Neural progenitor cell (in vitro differentiated cells): ENCODE data around the gene KANK3. TPM values are rescaled to one million over a fixed set of nuclear protein-coding genes. Genes with fewer than 3 reads are reported as not detected.

Source experiments
- DNase-seq: peaks from one replicate; pipeline ENCODE4 v3.0.0-alpha.2; 2016; ENCODE audit warnings: low spot score
- H2AFZ ChIP-seq: fragments of 200-600 bp; sonication (generic); replicated peaks from 2 replicates; pipeline ENCODE4 v1.6.1; 2016; ENCODE audit warnings: antibody characterized with exemption
- H3F3A ChIP-seq: fragments of 200-600 bp; sonication (generic); 2 replicates; pipeline ENCODE4 v1.6.1; 2016; ENCODE audit warnings: antibody characterized with exemption, low read depth
- H3K27ac ChIP-seq: fragments of 200-600 bp; sonication (generic); 2 replicates; pipeline ENCODE4 v1.5.1; 2016; ENCODE audit warnings: mild to moderate bottlenecking
- H3K27me3 ChIP-seq: fragments of 200-600 bp; sonication (generic); 2 replicates; pipeline ENCODE4 v1.6.1; 2016; ENCODE audit warnings: mild to moderate bottlenecking, moderate library complexity
- H3K36me3 ChIP-seq: fragments of 200-600 bp; sonication (generic); 2 replicates; pipeline ENCODE4 v1.5.1; 2016
- H3K4me1 ChIP-seq: fragments of 200-600 bp; sonication (generic); 2 replicates; pipeline ENCODE4 v1.6.1; 2016; ENCODE audit warnings: mixed run types
- H3K4me2 ChIP-seq: fragments of 200-600 bp; sonication (generic); 2 replicates; pipeline ENCODE4 v1.6.1; 2016
- H3K4me3 ChIP-seq: fragments of 200-600 bp; sonication (generic); 2 replicates; pipeline ENCODE4 v1.5.1; 2016
- H3K79me2 ChIP-seq: fragments of 200-600 bp; sonication (generic); 2 replicates; pipeline ENCODE4 v1.6.1; 2016; ENCODE audit warnings: low read depth
- H3K9ac ChIP-seq: fragments of 200-600 bp; sonication (generic); 2 replicates; pipeline ENCODE4 v1.6.1; 2016
- H3K9me3 ChIP-seq: fragments of 200-600 bp; sonication (generic); 2 replicates; pipeline ENCODE4 v1.5.1; 2016; ENCODE audit warnings: low read depth
- H4K20me1 ChIP-seq: fragments of 200-600 bp; sonication (generic); 2 replicates; pipeline ENCODE4 v1.6.1; 2016; ENCODE audit warnings: low read depth
- H3K27ac Mint-ChIP-seq: 3 replicates; pipeline ENCODE4 v1.8.0; 2021; ENCODE audit warnings: mixed read lengths
- H3K27me3 Mint-ChIP-seq: 2 replicates; pipeline ENCODE4 v1.8.0; 2022; ENCODE audit warnings: low read depth, mild to moderate bottlenecking, inconsistent platforms, moderate library complexity, mixed read lengths; ENCODE audit not compliant: insufficient read depth
- H3K36me3 Mint-ChIP-seq: 3 replicates; pipeline ENCODE4 v1.8.0; 2021; ENCODE audit warnings: mixed read lengths
- H3K4me1 Mint-ChIP-seq: 3 replicates; pipeline ENCODE4 v1.8.0; 2021; ENCODE audit warnings: mixed read lengths
- H3K4me3 Mint-ChIP-seq: 3 replicates; pipeline ENCODE4 v1.8.0; 2021; ENCODE audit warnings: mild to moderate bottlenecking, moderate library complexity, mixed read lengths
- H3K9me3 Mint-ChIP-seq: 3 replicates; pipeline ENCODE4 v1.8.0; 2020; ENCODE audit warnings: mixed read lengths
- CTCF ChIP-seq: fragments of 200-600 bp; sonication (generic); IDR thresholded peaks from 2 replicates; pipeline ENCODE4 v1.5.1; 2017; ENCODE audit warnings: antibody characterized with exemption, mild to moderate bottlenecking
- EZH2 ChIP-seq: fragments of 200-600 bp; sonication (generic); IDR thresholded peaks from 2 replicates; pipeline ENCODE4 v1.6.1; 2017; ENCODE audit warnings: antibody characterized with exemption, mild to moderate bottlenecking, moderate library complexity
- EZH2phosphoT487 ChIP-seq: fragments of 200-600 bp; sonication (generic); IDR thresholded peaks from 2 replicates; pipeline ENCODE4 v1.6.1; 2017; ENCODE audit warnings: antibody characterized with exemption
- total RNA-seq: library from RNA; depleted of rRNA; stranded (reverse); fragments of >200 nt; gene quantifications from 2 replicates; pipeline ENCODE4 v1.2.3, GENCODE V29; 2015; ENCODE audit warnings: low replicate concordance

The KANK3 gene
- total RNA-seq, 1 donor from 2014 or later = not detected

DNA sequence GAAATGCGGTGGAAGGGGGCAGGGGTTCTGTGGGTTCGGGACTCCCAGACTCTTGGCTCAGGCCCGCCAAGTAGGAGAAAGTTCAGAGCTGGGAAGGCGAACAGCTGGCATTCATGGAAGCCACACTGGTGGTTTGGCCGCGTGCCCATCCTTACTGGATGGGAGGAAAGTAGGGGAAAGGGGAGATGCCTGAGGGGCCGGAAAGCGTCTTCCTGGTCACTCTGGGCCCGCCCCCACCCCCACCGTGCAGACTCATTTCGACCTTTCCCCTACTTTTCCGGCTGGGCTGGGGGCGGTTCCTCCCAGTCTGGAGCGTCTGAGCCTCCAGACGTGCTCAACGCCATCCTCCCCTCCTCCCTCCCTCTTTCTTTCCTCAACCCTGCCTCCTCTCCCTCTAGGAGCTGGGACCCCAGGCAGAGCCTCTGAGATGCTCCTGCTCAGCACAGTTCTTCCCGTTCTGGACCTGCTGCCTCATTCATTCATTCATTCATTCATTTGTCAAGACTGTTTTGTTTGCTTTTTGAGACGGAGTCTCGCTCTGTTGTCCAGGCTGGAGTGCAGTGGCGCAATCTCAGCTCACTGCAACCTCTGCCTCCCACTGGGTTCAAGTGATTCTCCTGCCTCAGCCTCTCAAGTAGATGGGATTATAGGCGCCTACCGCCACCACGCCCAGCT lies 24.4 kb upstream of the KANK3 start:
- Mint-ChIP-seq H3K27me3 (peaks cover 34% of the 10 kb centered on the region), H3K9me3 (no peaks in the 10 kb centered on the region), H3K27ac (no peak overlapping the region), H3K4me1 (peaks cover 26% of the 10 kb centered on the region), H3K4me3 (peak overlapping the region; percentile 49), H3K36me3 (no peaks in the 10 kb centered on the region)
- Histone ChIP-seq H2AFZ (peak overlapping the region; percentile 15), H3K79me2 (no peaks in the 10 kb centered on the region), H3K9ac (no peak overlapping the region), H4K20me1 (no peaks in the 10 kb centered on the region), H3K4me3 (peak overlapping the region; percentile 10), H3K9me3 (no peaks in the 10 kb centered on the region), H3K36me3 (no peaks in the 10 kb centered on the region), H3K27ac (no peak overlapping the region), H3K27me3 (peaks cover 49% of the 10 kb centered on the region), H3K4me2 (peak overlapping the region; percentile 51), H3F3A (peaks cover 20% of the 10 kb centered on the region), H3K4me1 (peaks cover 10% of the 10 kb centered on the region)
- peak; percentile 68 for DNase-seq
- TF ChIP-seq EZH2phosphoT487 (no peak), EZH2 (no peak), CTCF (no peak)

- Mint-ChIP-seq H3K4me1 (peaks cover 26% of the 10 kb centered on the region), H3K9me3 (no peaks in the 10 kb centered on the region), H3K27me3 (peaks cover 37% of the 10 kb centered on the region), H3K4me3 (no peak overlapping the region), H3K36me3 (no peaks in the 10 kb centered on the region), H3K27ac (no peak overlapping the region)
- Histone ChIP-seq H3K9ac (no peak overlapping the region), H3K36me3 (no peaks in the 10 kb centered on the region), H3F3A (peaks cover 20% of the 10 kb centered on the region), H3K4me1 (peaks cover 10% of the 10 kb centered on the region), H4K20me1 (no peaks in the 10 kb centered on the region), H3K27me3 (peaks cover 55% of the 10 kb centered on the region), H3K4me3 (peak overlapping the region; percentile 10), H2AFZ (peak overlapping the region; percentile 15), H3K27ac (no peak overlapping the region), H3K4me2 (peak overlapping the region; percentile 51), H3K79me2 (no peaks in the 10 kb centered on the region), H3K9me3 (no peaks in the 10 kb centered on the region)
- TF ChIP-seq CTCF = no peak
- no peak for TF ChIP-seq EZH2phosphoT487
- no peak for TF ChIP-seq EZH2
- no peak for DNase-seq
Measured at GRCh38 chr19:8366961-8367326, 23.9 kb upstream of the KANK3 start.

GRCh38 chr19:8366121-8366581 lies 23.1 kb upstream of the KANK3 start:
- Mint-ChIP-seq H3K27me3 (peaks cover 37% of the 10 kb centered on the region), H3K9me3 (no peaks in the 10 kb centered on the region), H3K4me3 (no peak overlapping the region), H3K4me1 (peaks cover 26% of the 10 kb centered on the region), H3K27ac (no peak overlapping the region), H3K36me3 (no peaks in the 10 kb centered on the region)
- Histone ChIP-seq H3K4me3 (no peak overlapping the region), H3K9ac (no peak overlapping the region), H3K4me2 (no peak overlapping the region), H3K27ac (no peak overlapping the region), H3F3A (peaks cover 20% of the 10 kb centered on the region), H3K9me3 (no peaks in the 10 kb centered on the region), H3K4me1 (peaks cover 10% of the 10 kb centered on the region), H2AFZ (no peak overlapping the region), H4K20me1 (no peaks in the 10 kb centered on the region), H3K36me3 (no peaks in the 10 kb centered on the region), H3K27me3 (peaks cover 56% of the 10 kb centered on the region), H3K79me2 (no peaks in the 10 kb centered on the region)
- no peak for DNase-seq
- TF ChIP-seq EZH2 (no peak), EZH2phosphoT487 (no peak), CTCF (no peak)
